Immature natural killer cell (primary cell): ENCODE measurements around the gene MTHFD2L. TPM values are rescaled to one million over a fixed set of nuclear protein-coding genes. Genes with fewer than 3 reads are reported as not detected.

Experiments used
- DNase-seq, 3 donors: peaks; one replicate each; pipeline ENCODE4 v3.0.0; 2022; ENCODE audit warnings: mixed read lengths in 1 of 3
- H3K27ac Mint-ChIP-seq, 6 donors: one replicate each; pipeline ENCODE4 v1.8.0; 2020; ENCODE audit warnings: mixed read lengths in 6 of 6, mild to moderate bottlenecking in 5 of 6, inconsistent platforms in 4 of 6, moderate library complexity in 3 of 6
- H3K27me3 Mint-ChIP-seq, 3 donors: one replicate each; pipeline ENCODE4 v1.8.0; 2020 to 2021; ENCODE audit warnings: low read depth in 3 of 3, mild to moderate bottlenecking in 3 of 3, mixed read lengths in 3 of 3, moderate library complexity in 3 of 3, inconsistent platforms in 1 of 3
- H3K36me3 Mint-ChIP-seq, 3 donors: one replicate each; pipeline ENCODE4 v1.8.0; 2020; ENCODE audit warnings: mixed read lengths in 3 of 3, inconsistent platforms in 2 of 3, mild to moderate bottlenecking in 2 of 3
- H3K4me1 Mint-ChIP-seq, 2 donors: one replicate each; pipeline ENCODE4 v1.8.0; 2020; ENCODE audit warnings: inconsistent platforms in 2 of 2, mild to moderate bottlenecking in 2 of 2, mixed read lengths in 2 of 2, moderate library complexity in 1 of 2
- H3K4me3 Mint-ChIP-seq, 5 donors: one replicate each; pipeline ENCODE4 v1.8.0; 2020; ENCODE audit warnings: mild to moderate bottlenecking in 5 of 5, mixed read lengths in 5 of 5, inconsistent platforms in 3 of 5, moderate library complexity in 3 of 5
- H3K9me3 Mint-ChIP-seq, 6 donors: one replicate each; pipeline ENCODE4 v1.8.0; 2020; ENCODE audit warnings: mild to moderate bottlenecking in 6 of 6, mixed read lengths in 6 of 6, inconsistent platforms in 4 of 6, moderate library complexity in 3 of 6
- polyA plus RNA-seq, 3 donors: library from polyadenylated mRNA; unstranded; fragments of 300-500 nt; fragmentation: Illumina TruSeq; gene quantifications; one replicate each; pipeline ENCODE4 v1.2.3, GENCODE V29; 2021

The MTHFD2L gene
- polyA plus RNA-seq, 3 donors from 2014 or later, result 4.5 to 5.7 (median 4.6) TPM

DNA sequence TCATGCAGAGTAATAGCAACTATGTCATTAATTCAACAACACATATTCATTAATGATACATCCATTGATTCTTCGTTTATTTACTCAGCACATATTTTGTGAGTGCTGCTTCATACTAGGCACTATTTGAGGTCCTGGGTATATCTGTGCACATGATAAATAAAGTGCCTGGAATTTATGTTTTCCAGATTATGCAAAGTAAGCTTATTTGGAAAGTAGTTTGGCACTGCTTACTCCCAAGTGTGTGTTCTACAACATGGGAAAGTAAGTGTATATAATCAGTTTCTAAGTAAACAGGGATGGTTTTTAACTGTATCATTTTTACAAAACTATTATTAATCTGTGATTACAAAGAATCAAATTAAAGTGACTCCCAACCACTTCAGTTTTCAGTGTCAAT is 133.6 kb downstream of the MTHFD2L start:
- no peak for DNase-seq
- Mint-ChIP-seq H3K4me3 (no peak overlapping the region), H3K27me3 (peaks cover 0 to 2% (median 0%) of the 10 kb centered on the region in 3 donors), H3K36me3 (peaks cover 0 to 8% (median 4%) of the 10 kb centered on the region in 3 donors), H3K9me3 (no peaks in the 10 kb centered on the region), H3K27ac (no peak overlapping the region), H3K4me1 (no peaks in the 10 kb centered on the region)

DNA sequence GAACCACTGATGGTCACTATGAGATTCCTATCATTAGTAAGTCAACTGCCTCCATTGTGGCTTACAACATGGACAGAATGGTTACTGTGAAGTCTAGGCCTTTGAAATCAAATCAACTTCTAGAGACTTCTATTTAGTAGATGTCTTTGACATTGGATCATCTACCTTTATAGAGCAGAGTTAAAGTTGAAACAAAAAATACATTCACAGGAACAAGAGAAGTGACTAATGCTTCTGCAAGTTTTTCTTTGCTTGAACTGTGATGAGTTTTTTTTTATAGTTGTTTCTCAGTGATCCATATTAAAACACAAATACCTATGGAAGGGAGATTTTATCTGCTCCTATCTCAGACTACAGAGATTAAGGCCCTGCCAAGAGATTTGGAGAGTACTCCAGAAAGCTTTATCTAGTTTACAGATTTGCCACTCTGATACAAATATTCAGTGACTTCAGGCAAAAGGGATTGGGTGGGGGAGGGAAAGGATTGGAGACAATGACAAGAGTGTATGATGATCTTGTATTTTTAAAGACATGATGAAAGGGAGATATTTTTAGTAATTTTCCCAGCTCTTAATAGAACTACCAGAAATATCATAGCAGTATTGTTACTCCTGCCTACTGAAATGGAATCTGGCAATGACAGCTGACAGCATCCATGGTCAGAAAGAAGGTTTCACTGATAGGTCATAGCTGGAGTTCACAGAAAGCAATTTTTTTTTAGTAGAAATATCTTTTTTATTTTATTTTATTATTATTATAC is 134.4 kb downstream of the MTHFD2L start:
- Mint-ChIP-seq H3K9me3 (no peaks in the 10 kb centered on the region), H3K4me3 (no peak overlapping the region), H3K27me3 (peaks cover 0 to 1% (median 0%) of the 10 kb centered on the region in 3 donors), H3K36me3 (peaks cover 0 to 8% (median 4%) of the 10 kb centered on the region in 3 donors), H3K27ac (no peak overlapping the region), H3K4me1 (no peaks in the 10 kb centered on the region)
- no peak for DNase-seq

GRCh38 chr4:74293558-74293957 is 135.6 kb downstream of the MTHFD2L start:
- Mint-ChIP-seq H3K9me3 (no peaks in the 10 kb centered on the region), H3K27ac (no peak overlapping the region), H3K4me3 (no peak overlapping the region), H3K27me3 (no peaks in the 10 kb centered on the region), H3K36me3 (peaks cover 0 to 8% (median 4%) of the 10 kb centered on the region in 3 donors), H3K4me1 (no peaks in the 10 kb centered on the region)
- DNase-seq, result no peak

- Mint-ChIP-seq H3K27me3 (no peaks in the 10 kb centered on the region), H3K9me3 (no peaks in the 10 kb centered on the region), H3K4me3 (no peak overlapping the region), H3K4me1 (no peaks in the 10 kb centered on the region), H3K27ac (no peak overlapping the region), H3K36me3 (peaks cover 0 to 4% (median 0%) of the 10 kb centered on the region in 3 donors)
- no peak for DNase-seq
These were observed 136.8 kb downstream of the MTHFD2L start for GRCh38 chr4:74294681-74295080.

DNA sequence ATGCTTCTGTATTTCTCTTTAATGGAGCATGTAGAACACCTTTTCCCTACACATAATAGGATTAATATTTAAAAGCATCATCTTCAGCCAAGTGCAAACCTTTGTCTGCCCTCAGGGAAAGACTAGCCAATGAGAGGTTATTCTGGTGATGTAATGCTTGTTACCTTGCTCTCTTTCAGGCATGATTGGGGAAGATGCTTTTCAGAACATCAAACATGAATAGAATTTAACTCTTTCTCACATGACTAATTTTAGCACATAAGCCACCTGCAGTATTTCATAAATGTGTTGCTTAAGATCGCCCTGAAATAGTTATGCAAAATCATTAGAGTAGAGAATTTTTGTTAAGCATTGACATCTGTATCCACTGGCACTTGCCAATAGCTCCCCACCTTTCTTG is 139.6 kb downstream of the MTHFD2L start:
- Mint-ChIP-seq H3K4me1 (no peaks in the 10 kb centered on the region), H3K27ac (no peak overlapping the region), H3K36me3 (no peaks in the 10 kb centered on the region), H3K9me3 (no peaks in the 10 kb centered on the region), H3K4me3 (no peak overlapping the region), H3K27me3 (no peaks in the 10 kb centered on the region)
- DNase-seq, result no peak

DNA sequence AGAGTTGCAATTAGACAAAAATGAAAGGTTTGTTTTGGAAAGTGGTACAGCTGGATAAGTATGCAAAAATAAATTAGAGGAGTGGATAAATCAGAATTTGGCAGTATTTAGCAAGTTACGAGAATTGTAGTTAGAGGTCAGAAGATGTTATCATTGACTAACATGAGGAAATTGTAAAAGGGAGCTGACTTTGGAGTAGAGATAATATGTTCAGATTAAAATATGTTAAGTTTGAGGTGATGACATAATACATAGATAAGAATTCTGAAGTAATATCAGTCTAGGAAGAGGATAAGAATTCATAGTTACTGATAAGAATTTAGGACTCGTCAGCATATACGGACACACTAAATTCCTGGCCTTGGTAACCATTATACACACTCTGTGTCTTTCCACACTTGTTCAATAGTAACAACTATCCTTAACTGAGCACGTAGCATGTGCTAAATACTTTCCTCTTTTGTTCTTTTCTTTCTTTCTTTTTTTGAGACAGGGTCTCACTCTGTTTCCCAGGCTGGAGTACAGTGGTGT is 146.2 kb downstream of the MTHFD2L start:
- H3K36me3 Mint-ChIP-seq, result no peaks in the 10 kb centered on the region
- peaks cover 0 to 4% (median 0%) of the 10 kb centered on the region in 3 donors for H3K27me3 Mint-ChIP-seq
- no peak overlapping the region for H3K27ac Mint-ChIP-seq
- no peak for DNase-seq
- no peak overlapping the region for H3K4me3 Mint-ChIP-seq
- H3K9me3 Mint-ChIP-seq, result no peaks in the 10 kb centered on the region
- peaks cover 0 to 6% of the 10 kb centered on the region in 2 donors for H3K4me1 Mint-ChIP-seq

DNA sequence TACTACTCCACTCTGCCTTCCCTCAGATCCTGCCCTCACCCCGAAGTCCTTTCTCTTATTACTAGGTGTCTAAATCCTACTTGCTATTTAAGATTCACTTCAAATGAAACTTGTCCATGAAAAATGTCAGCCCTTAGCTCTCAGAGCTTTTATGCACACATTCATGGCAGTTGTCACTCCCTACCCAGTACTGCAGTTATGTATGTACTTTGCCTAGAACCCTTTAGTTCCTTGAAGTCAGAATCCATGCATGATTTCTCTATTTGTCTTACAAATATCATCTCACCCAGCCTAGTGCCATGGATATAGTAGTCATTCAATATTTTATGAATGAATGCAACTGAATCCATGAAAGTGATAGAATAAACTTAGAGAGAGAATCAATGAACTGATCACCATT is 147.1 kb downstream of the MTHFD2L start:
- DNase-seq, result no peak
- H3K27me3 Mint-ChIP-seq, result peaks cover 0 to 4% (median 0%) of the 10 kb centered on the region in 3 donors
- no peak overlapping the region for H3K27ac Mint-ChIP-seq
- H3K9me3 Mint-ChIP-seq, result no peaks in the 10 kb centered on the region
- H3K4me1 Mint-ChIP-seq, result peaks cover 0 to 6% of the 10 kb centered on the region in 2 donors
- no peaks in the 10 kb centered on the region for H3K36me3 Mint-ChIP-seq
- no peak overlapping the region for H3K4me3 Mint-ChIP-seq

- no peak overlapping the region for H3K27ac Mint-ChIP-seq
- no peaks in the 10 kb centered on the region for H3K9me3 Mint-ChIP-seq
- no peak for DNase-seq
- H3K4me1 Mint-ChIP-seq, result peaks cover 0 to 6% of the 10 kb centered on the region in 2 donors
- H3K27me3 Mint-ChIP-seq, result peaks cover 0 to 4% (median 0%) of the 10 kb centered on the region in 3 donors
- no peak overlapping the region for H3K4me3 Mint-ChIP-seq
- H3K36me3 Mint-ChIP-seq, result no peaks in the 10 kb centered on the region
These were observed 149.3 kb downstream of the MTHFD2L start for GRCh38 chr4:74307170-74307569.

DNA sequence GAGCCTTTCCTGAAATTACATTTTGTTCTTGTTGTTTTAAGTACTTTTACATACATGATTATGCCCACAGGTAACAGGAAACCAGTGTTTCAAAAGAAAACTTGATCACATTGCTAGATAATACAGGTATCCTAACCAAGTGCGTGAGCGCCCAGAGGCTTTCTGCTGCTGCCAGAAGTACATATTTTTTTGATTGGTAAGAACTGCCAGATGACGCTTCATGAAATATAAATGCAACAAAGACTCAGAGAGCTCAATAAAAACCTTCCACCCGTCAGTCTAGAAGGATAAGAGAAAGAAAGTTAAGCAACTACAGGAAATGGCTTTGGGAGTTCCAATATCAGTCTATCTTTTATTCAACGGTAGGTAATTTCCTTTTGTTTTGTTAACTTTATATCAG is 150.3 kb downstream of the MTHFD2L start, which contains the start of gene EPGN:
Gene EPGN, plus strand, starts transcription at position 256 of the 400 bp plus-strand sequence. Its CDS starts 64 bp downstream, at position 320.
- H3K36me3 Mint-ChIP-seq, result no peaks in the 10 kb centered on the region
- no peak within 1 kb of the TSS for H3K27ac Mint-ChIP-seq
- no peaks in the 10 kb centered on the region for H3K9me3 Mint-ChIP-seq
- H3K4me1 Mint-ChIP-seq, result peaks cover 0 to 6% of the 10 kb centered on the region in 2 donors
- H3K27me3 Mint-ChIP-seq, result no peaks in the 10 kb centered on the region
- no peak within 1 kb of the TSS for H3K4me3 Mint-ChIP-seq
- DNase-seq, result no peak

DNA sequence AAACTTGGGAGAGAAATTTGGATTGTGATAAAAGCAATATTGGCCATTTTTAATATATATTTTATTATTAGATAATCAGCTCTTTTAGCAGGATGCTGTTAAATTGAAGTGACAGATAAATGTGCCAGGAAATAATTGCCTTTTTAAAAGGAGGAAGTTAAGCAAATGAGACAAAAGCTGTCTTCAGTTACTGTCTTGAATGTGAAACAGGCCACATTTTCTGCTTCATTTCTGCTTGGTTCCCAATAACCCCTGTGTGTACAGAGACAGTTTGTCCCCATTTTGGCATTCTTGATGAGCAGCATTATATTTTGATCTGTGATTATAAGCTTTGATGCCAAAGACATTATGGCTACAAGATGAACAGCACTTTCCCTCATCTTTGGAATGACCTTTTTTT is 151.3 kb downstream of the MTHFD2L start:
- no peaks in the 10 kb centered on the region for H3K9me3 Mint-ChIP-seq
- H3K27ac Mint-ChIP-seq, result no peak overlapping the region
- H3K4me3 Mint-ChIP-seq, result no peak overlapping the region
- DNase-seq, result no peak
- H3K36me3 Mint-ChIP-seq, result no peaks in the 10 kb centered on the region
- H3K4me1 Mint-ChIP-seq, result peaks cover 0 to 6% of the 10 kb centered on the region in 2 donors
- no peaks in the 10 kb centered on the region for H3K27me3 Mint-ChIP-seq

DNA sequence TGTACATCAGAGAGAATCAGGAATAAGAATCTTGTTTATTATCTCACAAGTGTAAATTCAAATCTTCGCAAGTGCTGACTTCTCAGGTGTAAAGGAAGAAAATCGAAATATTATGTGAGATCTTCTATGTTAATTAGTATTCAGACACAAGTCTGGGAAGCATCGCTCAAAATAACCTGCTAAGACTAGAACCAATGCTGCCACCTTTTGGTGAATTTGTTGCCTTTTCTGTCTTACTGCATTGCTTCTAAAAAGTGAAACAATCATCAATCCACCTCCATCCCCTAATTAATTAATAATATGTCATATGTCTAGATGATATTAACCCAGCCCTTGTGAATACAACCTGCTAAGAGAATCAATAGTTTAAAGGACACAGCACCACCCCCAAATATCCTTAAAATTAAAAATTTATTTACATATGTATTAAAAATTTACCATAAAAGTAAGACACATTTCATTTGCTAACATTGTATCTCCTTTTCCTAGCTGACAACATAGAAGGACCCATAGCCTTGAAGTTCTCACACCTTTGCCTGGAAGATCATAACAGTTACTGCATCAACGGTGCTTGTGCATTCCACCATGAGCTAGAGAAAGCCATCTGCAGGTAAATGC is 153.9 kb downstream of the MTHFD2L start:
- peak in 2 of 3 donors; percentile 5 to 13 for DNase-seq

GRCh38 chr4:74314329-74314728 is 156.4 kb downstream of the MTHFD2L start:
- Mint-ChIP-seq H3K27me3 (peaks cover 0 to 2% (median 1%) of the 10 kb centered on the region in 3 donors), H3K4me1 (no peaks in the 10 kb centered on the region), H3K9me3 (no peaks in the 10 kb centered on the region), H3K4me3 (no peak overlapping the region), H3K36me3 (no peaks in the 10 kb centered on the region), H3K27ac (no peak overlapping the region)
- DNase-seq, result no peak

More for the DNA sequence above, 153.9 kb downstream of the MTHFD2L start:
- Mint-ChIP-seq H3K4me1 (peaks cover 0 to 6% of the 10 kb centered on the region in 2 donors), H3K4me3 (no peak overlapping the region), H3K36me3 (no peaks in the 10 kb centered on the region), H3K27ac (no peak overlapping the region), H3K27me3 (peaks cover 0 to 2% (median 0%) of the 10 kb centered on the region in 3 donors), H3K9me3 (no peaks in the 10 kb centered on the region)

DNA sequence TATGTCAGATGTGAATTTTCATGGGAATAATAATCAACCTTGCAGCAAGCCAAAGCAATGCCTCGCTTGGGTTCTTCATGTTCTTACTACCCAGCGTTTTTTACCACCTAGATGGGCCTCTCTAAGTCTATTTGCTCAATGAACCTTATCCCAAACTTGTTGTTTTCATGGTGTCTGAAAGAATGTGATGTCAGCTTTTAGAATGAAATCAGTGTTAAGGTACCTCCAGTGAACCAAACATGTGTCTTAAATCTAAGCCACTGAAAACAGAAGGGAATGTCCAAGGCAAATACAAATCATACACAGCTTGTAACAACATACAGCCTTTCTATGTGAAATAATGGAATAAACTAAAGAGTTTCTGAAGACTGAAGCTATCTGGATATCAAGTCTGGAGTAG is 157.0 kb downstream of the MTHFD2L start:
- no peak overlapping the region for H3K27ac Mint-ChIP-seq

GRCh38 chr4:74315376-74315775 is 157.5 kb downstream of the MTHFD2L start:
- H3K27me3 Mint-ChIP-seq, result peaks cover 0 to 2% (median 1%) of the 10 kb centered on the region in 3 donors
- H3K36me3 Mint-ChIP-seq, result no peaks in the 10 kb centered on the region
- DNase-seq, result no peak
- H3K4me3 Mint-ChIP-seq, result no peak overlapping the region
- no peaks in the 10 kb centered on the region for H3K4me1 Mint-ChIP-seq
- no peaks in the 10 kb centered on the region for H3K9me3 Mint-ChIP-seq
- H3K27ac Mint-ChIP-seq, result no peak overlapping the region

More for the DNA sequence above, 157.0 kb downstream of the MTHFD2L start:
- H3K4me1 Mint-ChIP-seq, result no peaks in the 10 kb centered on the region
- H3K36me3 Mint-ChIP-seq, result no peaks in the 10 kb centered on the region
- no peak overlapping the region for H3K4me3 Mint-ChIP-seq
- no peak for DNase-seq
- no peaks in the 10 kb centered on the region for H3K9me3 Mint-ChIP-seq
- peaks cover 0 to 2% (median 1%) of the 10 kb centered on the region in 3 donors for H3K27me3 Mint-ChIP-seq
